ENCODE data around the gene C19orf47. TPM values are rescaled to one million over a fixed set of nuclear protein-coding genes. Genes with fewer than 3 reads are reported as not detected.

Gene C19orf47
- total RNA-seq, 4 donors from 2014 or later = 12.3 to 16.5 (median 13.8) TPM

DNA sequence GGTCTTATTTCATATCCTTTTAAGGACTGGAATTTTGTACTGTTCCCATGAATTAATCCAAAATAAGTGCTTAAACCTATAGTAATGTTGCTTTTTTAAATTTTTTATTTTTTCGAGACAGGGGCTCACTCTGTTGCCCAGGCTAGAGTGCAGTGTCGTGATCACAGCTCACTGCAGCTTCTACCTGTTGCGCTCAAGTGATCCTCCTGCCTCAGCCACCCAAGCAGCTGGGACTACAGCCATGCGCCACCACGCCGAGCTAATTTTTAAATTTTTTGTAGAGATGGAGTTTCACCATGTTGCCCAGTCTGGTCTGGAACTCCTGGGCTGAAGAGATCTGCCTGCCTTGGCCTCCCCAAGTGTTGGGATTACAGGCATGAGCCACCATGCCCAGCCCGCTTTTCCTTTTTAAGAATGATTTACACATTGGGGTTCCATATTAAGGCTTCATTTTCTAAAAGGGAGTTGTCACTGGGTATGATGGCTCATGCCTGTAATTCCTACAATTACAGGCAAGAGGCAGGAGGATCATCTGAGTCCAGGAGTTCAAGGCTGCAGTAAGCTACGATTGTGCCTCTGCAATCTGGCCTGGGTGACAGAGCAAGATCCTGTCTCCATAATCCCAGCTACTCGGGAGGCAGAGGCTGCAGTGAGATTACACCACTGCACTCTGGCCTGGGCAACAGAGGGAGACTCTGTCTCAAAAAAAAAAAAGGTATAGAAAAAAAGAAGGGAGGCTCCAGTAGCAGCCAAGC lies 34.8 kb downstream of the C19orf47 start:
- Histone ChIP-seq H3K4me1 (no peaks in the 10 kb centered on the region), H3K27ac (no peak overlapping the region), H3K36me3 (peaks cover 0 to 5% (median 0%) of the 10 kb centered on the region in 4 donors), H3K9me3 (no peaks in the 10 kb centered on the region), H3K27me3 (no peaks in the 10 kb centered on the region), H3K4me3 (no peak overlapping the region)
- DNase-seq = no peak
- intact Hi-C loops (cut with DNase I; ENCODE audit: low total_unique reads) = no loop called here
- in situ Hi-C loops (cut with MboI; ENCODE audit: low pct_ligation_motif_present in 1 of 4, low pct_unique_long_range_greater_than_20kb in 1 of 4, low sequenced_read_pairs in 3 of 4) = loop anchor here in 1 of 4 donors (25.0 kb wide), 1 partner anchor 274 kb away; the partner anchor contains the start of gene SHKBP1
- no peak for TF ChIP-seq POLR2A (IDR thresholded peaks at IDR 0.05)
- TF ChIP-seq CTCF (IDR thresholded peaks at IDR 0.05) = no peak
- TF ChIP-seq EP300 (IDR thresholded peaks at IDR 0.05; ENCODE audit: low read depth) = no peak
- no peak for TF ChIP-seq POLR2AphosphoS5 (IDR thresholded peaks at IDR 0.05)
- 93 to 100% methylated on average over 6 to 9 of the region's 9 CpGs for WGBS, 2 donors (ENCODE audit: low coverage in 1 of 2)

- intact Hi-C loops (cut with DNase I; ENCODE audit: low total_unique reads) (no loop called here), in situ Hi-C loops (cut with MboI; ENCODE audit: low pct_ligation_motif_present in 1 of 4, low pct_unique_long_range_greater_than_20kb in 1 of 4, low sequenced_read_pairs in 3 of 4) (loop anchor here in 1 of 4 donors (25.0 kb wide), 1 partner anchor 275 kb away; the partner anchor contains the start of gene SHKBP1)
- DNase-seq = no peak
- H3K4me3 ChIP-seq = no peak overlapping the region
- TF ChIP-seq POLR2A (IDR thresholded peaks at IDR 0.05) (no peak), POLR2AphosphoS5 (IDR thresholded peaks at IDR 0.05) (no peak), EP300 (IDR thresholded peaks at IDR 0.05; ENCODE audit: low read depth) (no peak)
- no peaks in the 10 kb centered on the region for H3K36me3 ChIP-seq
- WGBS, 2 donors (ENCODE audit: low coverage in 1 of 2) = 39 to 83% methylated on average over 2 of the region's 2 CpGs
- no peaks in the 10 kb centered on the region for H3K4me1 ChIP-seq
- no peak overlapping the region for H3K27ac ChIP-seq
- H3K27me3 ChIP-seq = no peaks in the 10 kb centered on the region
- no peaks in the 10 kb centered on the region for H3K9me3 ChIP-seq
Observed at GRCh38 chr19:40312533-40312932, 35.7 kb downstream of the C19orf47 start.

DNA sequence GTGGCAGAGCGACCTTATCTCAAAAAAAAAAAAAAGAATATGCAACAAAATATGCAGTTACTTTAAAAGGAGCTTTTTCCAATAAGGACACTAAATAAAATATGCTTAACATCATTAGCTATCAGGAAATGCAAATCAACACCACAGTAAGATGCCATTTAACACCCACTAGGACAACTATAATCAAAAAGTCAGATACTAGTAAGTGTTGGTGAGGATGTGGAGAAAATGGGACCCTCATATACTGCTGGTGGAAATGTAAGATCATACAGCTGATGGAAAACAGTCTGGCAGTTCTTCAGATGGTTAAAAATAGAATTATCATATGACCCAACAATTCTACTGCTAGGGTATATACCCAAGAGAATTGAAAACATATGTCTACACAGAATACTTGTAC lies 38.5 kb downstream of the C19orf47 start:
- in situ Hi-C loops (cut with MboI; ENCODE audit: low pct_ligation_motif_present in 1 of 4, low pct_unique_long_range_greater_than_20kb in 1 of 4, low sequenced_read_pairs in 3 of 4) (loop anchor here in 1 of 4 donors (25.0 kb wide), 1 partner anchor 278 kb away; the partner anchor contains the start of gene SHKBP1), intact Hi-C loops (cut with DNase I; ENCODE audit: low total_unique reads) (no loop called here)
- H3K4me3 ChIP-seq = no peak overlapping the region
- H3K27me3 ChIP-seq = no peaks in the 10 kb centered on the region
- H3K36me3 ChIP-seq = no peaks in the 10 kb centered on the region
- no peak overlapping the region for H3K27ac ChIP-seq
- DNase-seq = no peak
- no peaks in the 10 kb centered on the region for H3K9me3 ChIP-seq
- 85 to 100% methylated on average over 1 of the region's 1 CpG for WGBS, 2 donors (ENCODE audit: low coverage in 1 of 2)
- TF ChIP-seq CTCF (IDR thresholded peaks at IDR 0.05) = no peak
- no peak for TF ChIP-seq POLR2AphosphoS5 (IDR thresholded peaks at IDR 0.05)
- TF ChIP-seq EP300 (IDR thresholded peaks at IDR 0.05; ENCODE audit: low read depth) = no peak
- TF ChIP-seq POLR2A (IDR thresholded peaks at IDR 0.05) = no peak
- H3K4me1 ChIP-seq = no peaks in the 10 kb centered on the region

GRCh38 chr19:40305403-40305802 lies 42.8 kb downstream of the C19orf47 start:
- WGBS, 2 donors (ENCODE audit: low coverage in 1 of 2) = 7 to 11% methylated on average over 4 to 5 of the region's 5 CpGs
- no peaks in the 10 kb centered on the region for H3K36me3 ChIP-seq
- intact Hi-C loops (cut with DNase I; ENCODE audit: low total_unique reads) = no loop called here

More at GRCh38 chr19:40305403-40305802, 42.8 kb downstream of the C19orf47 start:
- Histone ChIP-seq H3K4me3 (no peak overlapping the region), H3K4me1 (no peaks in the 10 kb centered on the region), H3K27me3 (no peaks in the 10 kb centered on the region), H3K27ac (no peak overlapping the region), H3K9me3 (no peaks in the 10 kb centered on the region)
- no peak for TF ChIP-seq POLR2A (IDR thresholded peaks at IDR 0.05)
- TF ChIP-seq CTCF (IDR thresholded peaks at IDR 0.05) = peak; percentile 57 to 76 (median 69)
- TF ChIP-seq POLR2AphosphoS5 (IDR thresholded peaks at IDR 0.05) = no peak
- peak; percentile 82 for DNase-seq
- in situ Hi-C loops (cut with MboI; ENCODE audit: low pct_ligation_motif_present in 1 of 4, low pct_unique_long_range_greater_than_20kb in 1 of 4, low sequenced_read_pairs in 3 of 4) = loop anchor here in 1 of 4 donors (25.0 kb wide), 1 partner anchor 282 kb away; the partner anchor contains the start of gene SHKBP1
